ENCODE results near the gene SMIM10L2A.

The SMIM10L2A gene

GRCh38 chrX:135408794-135409193, 12.9 kb upstream of the SMIM10L2A start:
- no peaks in the 10 kb centered on the region for H3K9me3 ChIP-seq
- H3K4me3 ChIP-seq (ENCODE audit: low read depth in 1 of 2, low read length in 1 of 2): no peak overlapping the region
- no peak overlapping the region for H3K27ac ChIP-seq
- no peaks in the 10 kb centered on the region for H3K36me3 ChIP-seq
- H3K27me3 ChIP-seq: no peaks in the 10 kb centered on the region
- H3K4me1 ChIP-seq (ENCODE audit: control insufficient read depth in 1 of 2, insufficient read depth in 1 of 2, low read depth in 1 of 2, low read length in 1 of 2): peaks cover 12 to 13% of the 10 kb centered on the region in 2 experiments
- TF ChIP-seq, protein P1, sequence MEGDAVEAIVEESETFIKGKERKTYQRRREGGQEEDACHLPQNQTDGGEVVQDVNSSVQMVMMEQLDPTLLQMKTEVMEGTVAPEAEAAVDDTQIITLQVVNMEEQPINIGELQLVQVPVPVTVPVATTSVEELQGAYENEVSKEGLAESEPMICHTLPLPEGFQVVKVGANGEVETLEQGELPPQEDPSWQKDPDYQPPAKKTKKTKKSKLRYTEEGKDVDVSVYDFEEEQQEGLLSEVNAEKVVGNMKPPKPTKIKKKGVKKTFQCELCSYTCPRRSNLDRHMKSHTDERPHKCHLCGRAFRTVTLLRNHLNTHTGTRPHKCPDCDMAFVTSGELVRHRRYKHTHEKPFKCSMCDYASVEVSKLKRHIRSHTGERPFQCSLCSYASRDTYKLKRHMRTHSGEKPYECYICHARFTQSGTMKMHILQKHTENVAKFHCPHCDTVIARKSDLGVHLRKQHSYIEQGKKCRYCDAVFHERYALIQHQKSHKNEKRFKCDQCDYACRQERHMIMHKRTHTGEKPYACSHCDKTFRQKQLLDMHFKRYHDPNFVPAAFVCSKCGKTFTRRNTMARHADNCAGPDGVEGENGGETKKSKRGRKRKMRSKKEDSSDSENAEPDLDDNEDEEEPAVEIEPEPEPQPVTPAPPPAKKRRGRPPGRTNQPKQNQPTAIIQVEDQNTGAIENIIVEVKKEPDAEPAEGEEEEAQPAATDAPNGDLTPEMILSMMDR (IDR thresholded peaks at IDR 0.05): no peak

DNA sequence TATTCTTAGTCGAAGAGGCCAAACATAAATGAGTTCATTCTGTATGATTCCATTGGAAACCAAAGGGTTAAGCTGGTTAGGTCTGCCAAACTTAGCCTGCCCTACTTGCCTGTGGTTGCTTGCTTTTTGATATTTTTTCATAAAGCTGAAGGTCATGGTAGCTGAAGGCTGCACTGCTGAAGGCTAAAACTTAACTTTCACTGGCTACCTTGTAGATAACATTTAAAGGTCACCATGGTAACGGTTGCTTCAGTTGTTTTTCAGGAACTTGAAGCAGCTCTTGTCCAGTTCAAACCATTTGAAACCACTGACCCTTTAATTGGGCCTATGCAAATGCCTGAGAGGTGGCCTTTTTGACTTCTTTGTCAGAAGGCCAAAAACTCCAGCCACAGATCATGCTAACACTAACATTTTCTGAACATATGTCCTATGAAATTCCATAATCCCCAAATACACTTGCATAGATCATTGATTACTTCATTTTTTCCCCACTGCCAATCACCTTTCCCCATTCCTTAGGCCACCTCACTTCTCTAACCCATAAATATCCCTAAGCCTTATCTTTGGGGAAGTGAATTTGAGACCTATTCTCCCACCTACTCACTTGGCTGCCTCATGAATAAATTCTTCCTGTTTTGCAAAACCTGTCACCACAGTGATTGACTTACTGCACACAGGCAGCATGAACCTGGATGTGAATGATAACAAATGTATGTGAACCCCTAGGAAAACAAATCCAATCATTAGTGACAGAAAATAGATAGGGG, 10.7 kb upstream of the SMIM10L2A start:
- H3K4me3 ChIP-seq (ENCODE audit: low read depth in 1 of 2, low read length in 1 of 2): no peak overlapping the region
- H3K27ac ChIP-seq: peak overlapping the region; percentile 6
- TF ChIP-seq, protein P1 (IDR thresholded peaks at IDR 0.05): no peak
- no peaks in the 10 kb centered on the region for H3K9me3 ChIP-seq
- no peaks in the 10 kb centered on the region for H3K27me3 ChIP-seq
- H3K4me1 ChIP-seq (ENCODE audit: control insufficient read depth in 1 of 2, insufficient read depth in 1 of 2, low read depth in 1 of 2, low read length in 1 of 2): peaks cover 12 to 13% of the 10 kb centered on the region in 2 experiments
- H3K36me3 ChIP-seq: no peaks in the 10 kb centered on the region

DNA sequence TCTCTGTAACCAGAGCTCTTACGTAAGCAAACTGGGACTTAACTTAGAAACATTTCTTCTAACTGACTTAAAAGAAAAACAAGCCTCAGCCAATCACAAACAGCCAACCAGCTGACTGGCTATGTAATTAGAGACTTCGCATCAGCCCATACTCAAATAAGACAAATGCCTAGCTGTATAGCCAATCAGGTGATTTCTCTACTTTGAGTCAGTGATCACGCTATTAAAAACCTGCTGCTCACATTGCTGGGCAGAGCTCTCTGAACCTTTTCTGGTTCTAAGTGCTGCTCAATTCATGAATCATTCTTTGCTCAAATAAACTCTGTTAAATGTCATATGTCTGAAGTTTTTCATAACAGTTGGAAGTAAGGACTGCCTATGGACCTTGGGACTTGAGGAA, 9.9 kb upstream of the SMIM10L2A start:
- no peak overlapping the region for H3K4me3 ChIP-seq (ENCODE audit: low read depth in 1 of 2, low read length in 1 of 2)
- TF ChIP-seq, protein P1 (IDR thresholded peaks at IDR 0.05): no peak
- H3K9me3 ChIP-seq: no peaks in the 10 kb centered on the region
- H3K27me3 ChIP-seq: peaks cover 5% of the 10 kb centered on the region
- no peak overlapping the region for H3K27ac ChIP-seq
- no peaks in the 10 kb centered on the region for H3K36me3 ChIP-seq
- H3K4me1 ChIP-seq (ENCODE audit: control insufficient read depth in 1 of 2, insufficient read depth in 1 of 2, low read depth in 1 of 2, low read length in 1 of 2): peaks cover 12 to 13% of the 10 kb centered on the region in 2 experiments

- Histone ChIP-seq H3K4me1 (ENCODE audit: control insufficient read depth in 1 of 2, insufficient read depth in 1 of 2, low read depth in 1 of 2, low read length in 1 of 2) (peaks cover 2 to 8% of the 10 kb centered on the region in 2 experiments), H3K9me3 (no peaks in the 10 kb centered on the region), H3K27me3 (peaks cover 14% of the 10 kb centered on the region), H3K27ac (no peak overlapping the region), H3K4me3 (ENCODE audit: low read depth in 1 of 2, low read length in 1 of 2) (no peak overlapping the region), H3K36me3 (no peaks in the 10 kb centered on the region)
- TF ChIP-seq, protein P1 (IDR thresholded peaks at IDR 0.05): no peak
Observed at GRCh38 chrX:135416546-135416945, 5.2 kb upstream of the SMIM10L2A start.

DNA sequence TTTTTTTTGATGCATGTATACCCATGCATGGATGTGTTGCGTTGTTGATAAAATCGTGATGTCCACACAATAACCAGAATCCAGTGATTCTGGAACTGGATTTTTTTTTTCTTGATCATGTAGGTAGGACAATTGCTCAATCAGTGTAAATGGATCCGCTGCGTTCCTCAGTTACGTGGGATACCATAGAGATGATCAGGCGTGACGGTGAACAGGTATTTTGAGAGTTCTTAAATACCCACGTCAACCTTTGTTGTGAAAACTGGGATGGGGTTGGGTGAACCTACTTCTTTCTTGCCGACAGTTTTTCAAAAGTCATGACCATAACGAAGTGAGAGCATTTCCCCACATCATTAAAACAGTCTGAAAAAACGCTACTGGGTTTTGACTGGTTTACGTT, 913 bp upstream of the SMIM10L2A start:
- H3K27ac ChIP-seq: no peak overlapping the region
- TF ChIP-seq, protein P1 (IDR thresholded peaks at IDR 0.05): no peak
- H3K9me3 ChIP-seq: no peaks in the 10 kb centered on the region
- H3K4me1 ChIP-seq (ENCODE audit: control insufficient read depth in 1 of 2, insufficient read depth in 1 of 2, low read depth in 1 of 2, low read length in 1 of 2): peaks cover 5 to 13% of the 10 kb centered on the region in 2 experiments
- H3K36me3 ChIP-seq: no peaks in the 10 kb centered on the region
- H3K27me3 ChIP-seq: peaks cover 31% of the 10 kb centered on the region
- H3K4me3 ChIP-seq (ENCODE audit: low read depth in 1 of 2, low read length in 1 of 2): no peak overlapping the region

Data from neutrophil (primary cell).